Middle frontal gyrus (tissue), 1 donor: ENCODE results near the gene PPFIBP1.
A peak's percentile ranks its signal among the peaks of the same experiment; 100 is the strongest.
"Not testable (repeated sequence)": the region's sequence is repeated elsewhere in the genome, so short reads cannot be mapped to it uniquely, and the experiment has no call there.

Experiments used
- DNase-seq: peaks from one replicate; pipeline ENCODE4 v3.0.0-alpha.2; 2015; ENCODE audit warnings: low spot score; ENCODE audit errors: extremely low spot score

The PPFIBP1 gene

DNA sequence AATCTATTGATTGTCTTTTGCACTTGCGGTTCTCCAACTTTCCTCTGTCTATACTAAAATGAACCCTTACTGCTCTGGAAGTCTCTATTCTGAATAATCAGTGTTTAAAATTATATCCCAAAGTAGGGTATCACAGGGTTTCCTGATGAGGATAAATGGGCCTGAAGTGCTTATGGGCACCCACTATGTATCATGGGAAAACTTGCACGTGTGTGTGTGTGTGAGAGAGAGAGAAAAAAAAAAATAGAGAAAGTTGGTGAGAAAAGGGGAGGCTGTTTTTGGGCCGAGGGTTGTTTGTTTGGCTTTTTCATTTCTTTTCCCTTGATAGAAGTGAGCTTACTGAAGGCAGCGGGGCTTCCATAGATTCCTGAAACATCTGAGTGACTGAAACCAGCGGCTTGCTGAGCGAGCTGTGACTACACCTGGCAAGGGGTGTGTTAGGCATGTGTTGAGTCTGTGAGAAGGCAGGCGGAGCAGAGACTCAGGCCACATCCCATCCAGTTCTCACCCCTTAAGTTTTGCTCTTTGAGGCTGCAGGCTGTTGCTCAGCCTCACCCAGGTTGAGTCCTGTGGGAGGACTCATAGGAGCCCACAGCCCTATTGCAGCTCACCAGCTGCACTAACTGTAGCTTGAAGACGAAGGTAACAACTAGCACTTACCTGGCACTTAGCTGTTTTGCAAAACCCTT is 17.2 kb downstream of the PPFIBP1 start:
- no peak for DNase-seq

DNA sequence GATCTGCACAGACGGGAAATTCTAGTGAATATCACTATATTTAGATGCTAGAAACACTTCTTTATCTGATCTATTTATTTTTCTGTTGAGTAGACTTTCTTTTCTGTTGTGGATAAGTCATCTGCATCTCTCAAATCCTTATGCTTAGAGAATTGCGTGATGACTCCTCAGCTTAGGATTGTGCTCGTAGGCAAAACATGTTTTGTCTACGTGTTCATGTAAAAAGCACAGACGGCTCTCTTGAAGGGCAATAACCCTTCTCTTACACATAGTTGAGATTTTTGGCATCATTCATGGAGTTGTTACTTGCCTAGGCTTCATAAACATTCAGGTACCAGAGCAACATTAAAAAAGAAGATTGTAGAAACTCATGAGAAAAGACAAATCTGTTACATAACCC is 18.6 kb downstream of the PPFIBP1 start:
- DNase-seq, result no peak

DNA sequence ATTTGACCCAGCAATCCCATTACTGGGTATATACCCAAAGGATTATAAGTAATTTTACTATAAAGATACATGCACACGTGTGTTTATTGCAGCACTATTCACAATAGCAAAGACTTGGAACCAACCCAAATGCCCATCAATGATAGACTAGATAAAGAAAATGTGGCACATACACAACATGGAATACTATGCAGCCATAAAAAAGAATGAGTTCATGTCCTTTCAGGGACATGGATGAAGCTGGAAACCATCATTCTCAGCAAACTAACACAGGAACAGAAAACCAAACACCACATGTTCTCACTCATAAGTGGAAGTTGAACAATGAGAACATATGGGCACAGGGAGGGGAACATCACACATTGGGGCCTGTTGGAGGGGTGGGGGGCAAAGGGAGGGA is 20.9 kb downstream of the PPFIBP1 start:
- DNase-seq, result not testable (repeated sequence)

DNA sequence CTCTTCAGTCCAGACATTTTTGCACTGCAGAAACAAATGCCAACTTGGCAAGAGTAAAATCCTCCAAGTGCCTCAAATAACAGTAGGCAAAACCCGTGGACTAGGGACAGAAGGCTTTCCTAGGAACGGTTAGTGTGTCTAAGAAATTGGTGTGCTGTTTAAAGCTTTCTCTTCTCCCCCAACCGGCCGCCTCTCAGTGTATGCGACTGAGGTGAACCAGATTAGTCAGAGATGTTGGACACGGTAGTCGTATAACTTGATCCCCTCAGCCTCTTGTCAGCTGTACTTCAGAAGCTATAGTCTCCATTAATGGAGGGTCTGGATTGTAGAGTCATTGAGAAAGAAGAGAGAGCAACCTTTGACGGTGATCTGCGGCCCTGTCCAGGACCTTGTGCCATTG is 21.7 kb downstream of the PPFIBP1 start:
- no peak for DNase-seq

DNA sequence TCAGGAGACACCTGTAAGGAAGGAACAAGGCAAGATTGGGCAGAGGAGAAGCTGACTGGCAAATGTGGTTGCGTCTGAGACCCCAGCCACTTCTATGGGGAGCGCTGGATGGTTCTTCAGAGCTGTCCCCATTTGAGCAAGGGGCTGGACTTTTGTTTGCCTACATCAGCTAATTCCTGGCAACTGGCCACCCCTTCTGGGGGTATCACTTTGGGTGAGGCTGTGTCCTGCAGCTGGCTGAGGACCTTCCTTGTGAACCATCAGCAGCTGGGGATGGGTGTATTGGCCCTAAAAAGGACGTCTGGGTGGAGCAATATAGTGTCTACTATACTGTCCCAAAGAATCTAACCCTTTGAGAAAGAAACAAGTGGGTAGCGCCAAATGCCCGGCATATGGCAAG is 23.6 kb downstream of the PPFIBP1 start:
- no peak for DNase-seq

DNA sequence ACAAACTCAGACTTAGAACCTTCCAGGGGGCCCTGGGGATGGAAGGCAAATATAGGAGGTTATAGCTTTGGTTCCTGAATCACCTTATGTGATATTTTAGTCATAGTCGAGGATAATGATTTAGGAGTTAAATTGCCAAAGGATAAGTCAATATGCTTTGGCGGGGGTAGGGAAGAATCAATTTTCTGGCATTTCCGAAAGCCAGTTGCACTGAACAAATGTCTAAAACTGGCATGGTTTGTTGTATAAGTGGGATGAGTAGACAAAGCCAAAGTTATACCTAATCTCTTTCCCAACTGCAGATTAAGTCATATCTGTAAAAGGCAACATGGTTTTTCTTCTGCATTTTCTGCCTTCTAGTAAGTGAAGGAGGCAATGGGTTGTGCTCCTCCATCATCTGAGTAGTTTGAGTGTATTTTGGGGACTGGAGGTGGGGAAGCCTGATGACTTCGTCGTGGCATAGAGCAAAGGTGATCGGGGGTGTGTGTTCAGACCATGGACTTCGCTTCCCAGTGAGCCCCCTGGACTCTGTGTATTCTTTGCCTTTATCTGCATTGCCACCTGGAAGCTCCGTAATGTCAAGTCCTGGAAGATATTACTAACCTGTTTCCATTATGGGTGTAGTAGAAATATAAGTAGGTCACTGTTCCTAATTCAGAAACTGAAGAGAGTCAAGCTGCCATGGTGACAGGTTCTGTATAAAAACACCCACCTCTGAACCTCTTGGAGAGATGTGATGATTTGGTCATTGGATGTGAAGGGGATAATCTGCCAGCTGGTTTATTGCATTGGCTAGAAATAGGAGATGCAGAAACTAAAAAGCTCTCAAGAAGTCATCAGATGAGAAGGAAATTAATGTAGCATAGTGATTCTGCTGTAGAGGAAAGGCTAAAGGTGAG is 24.5 kb downstream of the PPFIBP1 start:
- no peak for DNase-seq

DNA sequence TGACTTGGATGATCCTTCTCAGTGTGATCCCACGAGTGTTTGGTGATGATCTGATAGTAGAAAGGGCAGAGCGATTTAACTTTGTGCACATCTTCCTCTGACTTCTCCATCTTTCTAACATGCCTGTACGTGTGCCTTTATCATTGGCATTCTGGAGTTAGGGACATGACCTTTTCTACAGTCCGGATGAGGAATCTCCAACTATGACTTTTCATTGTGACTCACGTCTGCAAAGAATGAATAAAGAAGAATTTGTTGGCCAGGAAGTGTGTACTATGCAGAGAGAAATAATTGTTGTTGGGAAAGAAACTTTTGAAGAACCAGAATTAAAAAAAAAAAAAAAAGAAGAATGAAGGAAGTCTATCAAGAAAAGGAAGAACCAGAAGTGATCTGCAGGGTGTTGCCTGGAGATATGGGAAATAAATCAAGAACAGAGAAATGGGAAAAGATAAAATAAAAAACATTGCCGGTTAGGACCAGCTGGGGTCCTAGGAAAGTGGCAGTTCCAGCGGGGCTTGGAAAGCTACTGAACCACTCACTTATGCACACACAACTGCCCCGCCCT is 25.3 kb downstream of the PPFIBP1 start:
- DNase-seq, result no peak

DNA sequence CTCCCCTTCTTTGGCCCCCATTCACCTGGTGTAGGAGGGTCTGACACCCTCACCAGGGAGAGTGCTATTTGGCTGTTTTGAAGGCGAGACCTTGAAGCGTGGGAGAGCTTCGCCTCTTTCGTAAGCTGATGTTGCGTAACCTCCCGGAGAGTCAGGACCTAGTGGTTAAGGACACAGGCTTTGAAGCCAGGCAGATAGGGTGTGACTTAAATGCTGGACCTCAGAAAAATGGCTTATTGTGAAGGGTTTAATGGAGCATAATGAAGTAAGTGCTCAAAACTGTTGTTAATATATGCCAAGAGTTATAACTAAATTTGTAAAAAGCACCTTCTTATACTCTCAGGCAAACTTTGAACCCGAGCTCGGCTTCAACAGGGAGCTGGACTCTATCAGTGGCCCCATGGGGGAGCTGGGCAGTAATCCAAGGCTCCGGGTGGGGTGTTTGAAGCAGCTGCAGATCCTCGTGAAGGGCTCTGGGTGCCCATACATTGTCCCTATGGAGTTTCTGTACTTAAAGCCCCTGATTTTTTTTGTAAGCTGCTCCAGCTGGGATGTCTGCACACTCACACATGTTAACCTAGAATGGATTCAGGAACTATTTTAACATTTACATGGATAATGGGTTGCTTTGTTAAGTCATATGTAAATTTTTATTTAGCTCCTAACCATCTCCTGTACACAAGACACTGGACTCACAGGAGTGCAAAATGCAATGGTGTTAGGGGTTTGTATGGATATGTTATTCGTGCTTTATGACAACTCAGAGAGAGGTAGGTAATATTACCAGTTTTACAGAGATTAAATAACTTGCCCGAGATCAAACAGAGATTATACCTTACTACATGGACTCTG is 26.0 kb downstream of the PPFIBP1 start:
- no peak for DNase-seq

DNA sequence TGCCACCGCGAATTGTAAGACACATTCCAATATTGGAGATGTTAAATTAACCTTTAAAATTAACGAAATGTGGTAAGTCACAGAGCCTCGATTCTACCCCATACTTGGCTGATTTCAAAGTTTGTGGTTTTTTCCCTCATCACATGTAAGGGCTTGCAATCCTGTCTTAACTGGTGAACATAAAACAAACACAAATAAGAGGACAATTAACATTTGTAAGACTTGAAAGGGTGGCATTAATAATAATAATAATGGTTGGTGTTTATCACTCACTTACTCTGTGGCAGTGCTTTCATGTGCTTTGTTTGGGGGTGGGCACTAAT is 26.6 kb downstream of the PPFIBP1 start:
- DNase-seq, result no peak

DNA sequence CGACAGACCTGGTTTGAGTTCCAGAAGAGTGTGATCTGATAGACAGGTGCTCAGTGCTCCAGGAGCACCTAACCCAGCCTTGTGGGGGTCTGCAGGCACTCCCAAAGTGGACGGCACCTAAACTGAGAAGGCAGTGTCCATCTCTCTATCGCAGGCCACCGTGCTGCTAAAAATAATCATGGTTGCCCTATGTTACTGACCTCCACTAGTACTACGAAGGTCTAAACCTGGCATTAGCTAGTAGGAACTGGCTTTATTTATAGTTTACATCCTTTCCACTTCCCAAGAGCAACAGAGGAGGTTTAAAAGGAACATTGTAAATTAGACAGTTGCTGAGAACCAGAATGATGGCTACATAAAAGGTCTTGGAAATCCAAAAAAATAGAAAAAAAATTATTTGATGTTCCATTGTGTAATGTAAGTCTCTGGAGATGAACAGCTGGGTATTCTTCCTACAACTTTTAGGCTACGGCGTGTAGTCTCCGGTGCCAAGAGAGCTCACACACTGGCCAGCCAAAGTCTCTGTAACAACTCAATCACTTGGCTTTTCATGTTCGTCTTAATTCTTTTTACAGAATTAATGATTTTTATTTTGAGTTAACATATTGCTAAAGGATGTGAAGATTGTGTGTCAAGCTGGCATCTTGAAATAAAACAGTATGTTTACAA is 27.3 kb downstream of the PPFIBP1 start:
- DNase-seq, result no peak

DNA sequence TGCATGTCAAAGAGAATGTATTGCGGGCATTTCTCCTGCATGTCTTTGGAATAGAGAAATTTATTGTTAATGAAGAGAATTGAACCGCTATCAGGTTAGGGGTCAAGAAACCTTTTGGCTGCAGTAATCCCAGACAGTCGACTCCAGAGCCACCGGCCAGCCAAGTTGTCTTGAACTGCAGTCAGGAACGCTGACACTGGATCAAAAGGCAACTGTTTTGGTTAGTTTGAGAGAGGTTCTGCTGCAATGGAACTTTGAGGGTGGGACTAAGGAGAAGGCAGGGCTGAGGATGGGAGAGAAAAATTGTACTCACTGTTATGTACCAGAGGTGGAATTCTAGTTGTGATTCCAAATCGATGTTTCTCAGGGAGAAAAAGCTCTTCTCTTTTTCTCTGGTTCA is 28.2 kb downstream of the PPFIBP1 start:
- DNase-seq, result no peak

DNA sequence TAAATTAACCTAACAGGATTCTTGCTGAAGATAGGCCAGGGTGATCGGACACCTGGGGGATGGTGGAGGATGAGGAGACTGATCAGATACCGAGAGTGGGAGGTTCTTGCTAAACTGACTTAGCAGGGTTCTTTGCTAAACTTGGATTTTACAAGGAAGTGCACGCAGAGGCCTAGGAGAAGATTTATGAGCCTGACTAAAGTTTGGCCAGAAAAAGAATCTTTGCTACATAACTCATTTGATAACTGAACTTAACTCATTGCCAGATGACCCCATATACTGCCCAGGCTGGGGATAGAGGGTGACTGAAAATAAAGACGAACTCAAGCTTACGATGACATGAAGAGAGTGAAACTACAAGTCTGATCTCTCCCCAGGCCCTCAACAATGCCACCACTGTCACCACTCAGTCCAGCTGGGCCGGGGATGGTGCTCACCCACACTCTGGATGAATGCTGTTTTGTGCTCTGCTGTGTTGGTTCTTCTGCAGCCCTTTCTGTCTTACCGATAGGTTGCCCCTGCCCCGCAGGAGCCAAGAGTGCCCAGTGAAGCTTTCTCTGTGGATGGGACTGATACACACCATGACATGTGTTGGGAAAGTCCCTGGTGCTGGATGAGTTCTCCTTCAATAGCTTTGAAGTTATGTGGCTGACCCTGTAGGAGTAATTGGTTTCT is 29.0 kb downstream of the PPFIBP1 start:
- peak; percentile 79 for DNase-seq

DNA sequence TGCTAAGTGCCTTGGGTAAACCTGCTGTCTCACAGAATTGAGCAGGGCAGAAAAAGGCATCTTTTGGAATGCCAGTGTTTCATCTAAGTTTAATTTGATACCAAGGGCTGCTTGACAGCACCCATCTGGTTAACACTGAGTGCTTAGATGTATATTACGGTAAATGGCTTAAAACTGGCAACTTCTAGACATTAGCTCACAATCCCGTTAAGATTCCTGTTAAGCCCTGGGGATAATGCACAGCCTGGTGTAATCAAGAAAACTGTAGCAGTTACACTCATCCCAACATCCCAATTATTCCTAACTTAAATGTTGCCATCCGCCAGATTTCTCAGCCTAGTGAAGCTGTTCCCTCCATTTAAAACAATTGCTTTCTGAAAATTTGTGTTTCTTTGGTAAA is 29.9 kb downstream of the PPFIBP1 start:
- no peak for DNase-seq

DNA sequence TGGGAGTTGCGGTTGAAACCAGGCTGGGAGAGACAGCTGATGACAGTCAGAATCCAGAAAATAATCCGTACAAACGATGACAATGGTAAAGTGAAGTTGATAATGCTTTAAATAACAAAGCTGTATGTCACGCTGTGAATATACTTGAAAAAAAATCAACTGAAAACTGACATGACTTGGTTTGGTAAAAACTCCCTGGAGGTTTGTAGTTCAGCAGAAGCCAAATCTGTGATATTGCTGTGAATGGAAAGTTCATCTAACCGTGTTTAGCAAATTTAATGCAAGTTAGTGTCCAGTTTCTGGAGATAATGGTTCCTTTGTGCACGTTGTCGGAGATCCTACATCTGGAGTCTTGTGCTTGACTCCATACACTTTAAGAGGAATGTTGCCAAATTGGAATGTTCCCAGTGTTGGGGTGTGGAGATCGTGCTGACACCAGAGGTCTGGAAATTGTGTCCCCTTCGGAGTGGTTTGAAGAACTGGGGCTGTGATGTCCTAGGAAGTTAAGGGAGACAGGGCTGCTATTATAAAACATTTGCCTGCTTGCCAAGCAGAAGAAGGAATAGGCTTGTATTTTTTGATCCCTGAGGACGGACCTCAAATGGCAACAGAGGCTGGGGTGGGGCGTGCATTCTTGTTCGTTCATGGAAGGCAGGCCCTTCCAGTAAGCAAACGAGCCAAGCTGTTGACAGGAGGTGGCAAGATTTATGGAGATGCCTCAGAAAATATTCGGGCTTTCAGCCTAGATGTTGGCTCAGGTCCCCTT is 30.6 kb downstream of the PPFIBP1 start:
- DNase-seq, result peak; percentile 43

DNA sequence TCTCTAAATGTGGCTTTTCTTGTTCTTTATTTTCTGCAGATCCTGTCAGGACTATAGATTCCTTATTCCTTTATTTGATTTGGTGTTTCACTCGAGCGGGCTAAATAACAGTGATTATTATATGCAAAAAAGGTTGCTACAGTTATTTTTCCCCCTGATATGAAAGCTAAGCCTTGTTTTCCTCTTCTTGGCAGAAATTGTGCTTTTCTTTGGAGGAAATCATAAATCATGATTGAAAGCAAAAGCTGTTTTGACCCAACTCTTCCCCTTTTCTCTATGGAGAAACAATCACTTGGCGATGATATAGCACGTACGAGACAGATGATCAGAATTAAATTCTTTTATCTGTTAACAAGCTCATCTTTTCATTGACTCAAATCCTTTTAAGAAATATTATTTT is 31.4 kb downstream of the PPFIBP1 start:
- DNase-seq, result no peak

DNA sequence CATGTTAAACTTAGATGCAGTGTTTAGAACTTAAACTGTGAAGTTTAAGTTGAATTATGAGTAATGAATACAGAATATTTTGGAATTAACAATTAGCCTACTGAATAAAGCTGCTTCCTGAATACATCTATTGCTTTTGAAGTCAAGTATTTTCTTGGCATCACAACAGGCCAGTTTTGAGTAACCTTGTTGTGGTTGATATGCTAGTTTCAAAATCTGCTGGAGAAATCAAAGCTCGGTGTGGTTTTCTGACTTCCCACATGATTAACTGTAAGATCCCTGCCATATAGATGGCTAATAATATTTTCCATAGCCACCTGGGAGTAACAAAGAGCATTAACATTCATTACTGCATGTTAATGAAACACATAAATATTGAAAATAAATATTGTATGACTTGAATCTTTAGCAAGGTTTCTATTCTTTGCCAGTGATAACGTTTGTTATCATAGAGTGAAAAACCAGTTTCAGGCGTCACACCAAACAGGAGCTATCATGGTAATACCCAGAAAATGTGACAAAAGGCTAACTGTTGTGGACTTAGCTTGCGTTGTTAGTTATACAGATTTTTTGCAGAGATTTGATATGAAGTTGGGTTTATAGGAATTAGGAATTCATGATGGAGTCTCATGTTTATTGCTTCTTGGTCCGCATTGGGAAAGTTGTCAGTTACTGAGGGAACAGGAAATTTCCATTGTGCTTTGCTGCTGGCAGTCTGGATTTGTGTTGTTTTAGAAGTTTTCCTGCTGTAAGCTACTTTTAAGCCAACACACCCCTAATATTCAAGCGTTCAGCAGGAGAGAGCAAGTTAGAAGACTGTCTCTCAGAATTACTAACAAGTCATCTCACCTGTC is 32.1 kb downstream of the PPFIBP1 start:
- DNase-seq, result no peak

DNA sequence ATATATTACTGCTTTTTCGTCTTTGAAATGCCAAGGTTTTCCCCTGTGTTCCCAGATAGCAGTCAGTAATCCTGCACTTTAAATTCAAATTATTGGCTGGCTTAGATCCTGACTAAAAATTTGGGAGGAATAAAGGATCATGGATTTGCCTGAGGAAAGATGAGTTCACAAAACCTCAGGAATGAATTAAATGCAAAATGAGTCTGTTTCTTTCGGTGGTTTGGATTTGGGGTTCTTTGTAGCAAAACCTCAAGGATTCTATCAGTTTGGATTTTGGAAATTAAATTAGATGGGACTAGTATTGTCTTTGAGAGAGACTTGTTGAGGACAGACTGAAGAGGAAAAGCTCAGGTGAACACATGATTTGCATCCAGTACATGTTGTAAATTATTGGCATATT is 36.1 kb downstream of the PPFIBP1 start:
- no peak for DNase-seq

DNA sequence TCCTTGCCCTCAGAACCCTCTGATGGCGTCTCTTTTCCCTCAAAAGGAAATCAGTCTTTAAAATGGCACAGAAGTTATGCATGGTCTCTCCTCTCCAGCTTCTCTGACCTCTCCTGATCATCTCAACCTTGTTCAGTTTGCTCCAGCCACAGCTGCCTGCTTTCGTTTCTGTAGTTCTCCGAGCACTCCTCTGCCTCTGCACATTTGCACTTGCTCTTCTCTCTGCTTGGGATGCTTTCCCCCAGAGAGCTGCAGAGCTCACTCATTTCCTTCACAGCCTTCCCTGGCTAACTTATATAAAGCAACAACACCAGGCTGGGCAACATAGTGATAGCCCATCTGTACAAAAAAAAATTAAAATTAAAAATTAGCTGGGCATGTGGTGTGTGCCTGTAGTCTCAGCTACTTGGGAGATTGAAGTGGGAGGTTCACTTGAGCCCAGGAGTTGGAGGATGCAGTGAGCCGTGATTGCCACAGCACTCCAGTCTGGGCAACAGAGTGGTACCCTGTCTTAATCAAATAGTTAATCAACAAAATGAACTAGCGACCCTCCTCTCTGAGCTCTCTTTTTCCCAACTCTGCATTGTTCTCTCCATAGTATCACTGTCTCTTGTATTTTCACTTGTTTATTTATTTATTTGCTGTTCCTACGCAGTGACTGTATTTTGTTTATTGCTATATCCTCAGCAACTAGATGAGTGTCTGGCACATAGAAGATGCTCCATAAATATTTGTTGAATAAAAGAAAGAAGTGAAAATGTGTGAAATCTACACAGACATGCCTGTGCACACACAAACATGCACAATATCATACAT is 37.7 kb downstream of the PPFIBP1 start:
- no peak for DNase-seq
